Measurements from ENCODE around the gene LRRC15. TPM values are rescaled to one million over a fixed set of nuclear protein-coding genes. Genes with fewer than 3 reads are reported as not detected.

Gene LRRC15
- total and polyA plus RNA-seq, 2 experiments from 2014 or later: 16.4 to 21.2 TPM

GRCh38 chr3:194313560-194314387 is 55.8 kb downstream of the LRRC15 start:
- no peaks in the 10 kb centered on the region for H3K9me3 ChIP-seq (ENCODE audit: low read depth)
- peaks cover 46% of the 10 kb centered on the region for H3K27me3 ChIP-seq (replicated peaks; ENCODE audit: insufficient read depth)
- 20 to 24% methylated on average over 15 of the region's 15 CpGs for WGBS, 2 experiments (ENCODE audit: low coverage in 1 of 2, low lambda C conversion rate in 2 of 2, missing lambda C conversion rate in 2 of 2)
- no peaks in the 10 kb centered on the region for H3K9me2 ChIP-seq (ENCODE audit: insufficient read depth)
- H3K36me3 ChIP-seq (ENCODE audit: low read depth): no peaks in the 10 kb centered on the region
- H3K4me2 ChIP-seq (ENCODE audit: unreplicated experiment): no peak overlapping the region
- H2AFZ ChIP-seq: no peak overlapping the region
- no peak overlapping the region for H3K27ac ChIP-seq
- H3F3A ChIP-seq (ENCODE audit: insufficient read depth): peaks cover 10% of the 10 kb centered on the region; the same call in 1 of the 2 replicates
- in situ Hi-C loops (cut with MboI): loop anchor here (10.0 kb wide), 1 partner anchor 639 kb away; no protein-coding TSS in a partner anchor
- H3K9ac ChIP-seq: no peak overlapping the region
- H4K20me1 ChIP-seq (ENCODE audit: insufficient read depth): no peaks in the 10 kb centered on the region
- TF ChIP-seq EZH2 (IDR thresholded peaks at IDR 0.05; ENCODE audit: insufficient read depth, poor library complexity, severe bottlenecking) (no peak), EZH2phosphoT487 (IDR thresholded peaks at IDR 0.05; ENCODE audit: insufficient read depth, low read depth) (no peak)
- peak; percentile 37 for DNase-seq
- H3K79me2 ChIP-seq (ENCODE audit: insufficient read depth): no peaks in the 10 kb centered on the region
- no peaks in the 10 kb centered on the region; the same call in none of the 2 replicates for H3K4me1 ChIP-seq (ENCODE audit: insufficient read depth)
- no peak overlapping the region for H3K4me3 ChIP-seq

GRCh38 chr3:194312743-194313281 is 56.7 kb downstream of the LRRC15 start:
- H4K20me1 ChIP-seq (ENCODE audit: insufficient read depth): no peaks in the 10 kb centered on the region
- no peaks in the 10 kb centered on the region for H3K36me3 ChIP-seq (ENCODE audit: low read depth)
- no peaks in the 10 kb centered on the region for H3K79me2 ChIP-seq (ENCODE audit: insufficient read depth)
- no peaks in the 10 kb centered on the region for H3K9me2 ChIP-seq (ENCODE audit: insufficient read depth)
- H3K4me2 ChIP-seq (ENCODE audit: unreplicated experiment): peak overlapping the region; percentile 7
- in situ Hi-C loops (cut with MboI): loop anchor here (10.0 kb wide), 1 partner anchor 638 kb away; no protein-coding TSS in a partner anchor
- peaks cover 10% of the 10 kb centered on the region; the same call in 1 of the 2 replicates for H3F3A ChIP-seq (ENCODE audit: insufficient read depth)
- 1 to 3% methylated on average over 15 to 16 of the region's 16 CpGs for WGBS, 2 experiments (ENCODE audit: low coverage in 1 of 2, low lambda C conversion rate in 2 of 2, missing lambda C conversion rate in 2 of 2)
- H3K4me3 ChIP-seq: no peak overlapping the region
- H3K27ac ChIP-seq: no peak overlapping the region
- no peak overlapping the region for H2AFZ ChIP-seq
- peaks cover 46% of the 10 kb centered on the region for H3K27me3 ChIP-seq (replicated peaks; ENCODE audit: insufficient read depth)
- DNase-seq: peak; percentile 65
- H3K4me1 ChIP-seq (ENCODE audit: insufficient read depth): no peaks in the 10 kb centered on the region; the same call in none of the 2 replicates
- no peaks in the 10 kb centered on the region for H3K9me3 ChIP-seq (ENCODE audit: low read depth)
- H3K9ac ChIP-seq: no peak overlapping the region; the same call in 1 of the 2 replicates
- no peak for TF ChIP-seq EZH2phosphoT487 (IDR thresholded peaks at IDR 0.05; ENCODE audit: insufficient read depth, low read depth)
- no peak for TF ChIP-seq EZH2 (IDR thresholded peaks at IDR 0.05; ENCODE audit: insufficient read depth, poor library complexity, severe bottlenecking)

GRCh38 chr3:194312186-194312742 is 57.3 kb downstream of the LRRC15 start:
- H3K9ac ChIP-seq: no peak overlapping the region
- no peaks in the 10 kb centered on the region for H4K20me1 ChIP-seq (ENCODE audit: insufficient read depth)
- 21 to 26% methylated on average over 7 of the region's 7 CpGs for WGBS, 2 experiments (ENCODE audit: low coverage in 1 of 2, low lambda C conversion rate in 2 of 2, missing lambda C conversion rate in 2 of 2)
- H3K36me3 ChIP-seq (ENCODE audit: low read depth): no peaks in the 10 kb centered on the region
- H3K9me2 ChIP-seq (ENCODE audit: insufficient read depth): no peaks in the 10 kb centered on the region
- no peak for DNase-seq
- H3K27me3 ChIP-seq (replicated peaks; ENCODE audit: insufficient read depth): peaks cover 46% of the 10 kb centered on the region
- H3K4me1 ChIP-seq (ENCODE audit: insufficient read depth): no peaks in the 10 kb centered on the region; the same call in none of the 2 replicates
- no peaks in the 10 kb centered on the region for H3K9me3 ChIP-seq (ENCODE audit: low read depth)
- no peak for TF ChIP-seq EZH2phosphoT487 (IDR thresholded peaks at IDR 0.05; ENCODE audit: insufficient read depth, low read depth)
- peaks cover 10% of the 10 kb centered on the region; the same call in 1 of the 2 replicates for H3F3A ChIP-seq (ENCODE audit: insufficient read depth)
- H3K4me2 ChIP-seq (ENCODE audit: unreplicated experiment): peak overlapping the region; percentile 7
- H3K79me2 ChIP-seq (ENCODE audit: insufficient read depth): no peaks in the 10 kb centered on the region
- no peak overlapping the region for H3K4me3 ChIP-seq
- no peak overlapping the region for H3K27ac ChIP-seq
- in situ Hi-C loops (cut with MboI): loop anchor here (10.0 kb wide), 1 partner anchor 637 kb away; no protein-coding TSS in a partner anchor
- H2AFZ ChIP-seq: no peak overlapping the region

- WGBS, 2 experiments (ENCODE audit: low coverage in 1 of 2, low lambda C conversion rate in 2 of 2, missing lambda C conversion rate in 2 of 2): 93 to 98% methylated on average over 2 of the region's 2 CpGs
- no peaks in the 10 kb centered on the region for H3K9me3 ChIP-seq (ENCODE audit: low read depth)
- TF ChIP-seq EZH2 (IDR thresholded peaks at IDR 0.05; ENCODE audit: insufficient read depth, poor library complexity, severe bottlenecking) (no peak), EZH2phosphoT487 (IDR thresholded peaks at IDR 0.05; ENCODE audit: insufficient read depth, low read depth) (no peak)
- no peaks in the 10 kb centered on the region for H4K20me1 ChIP-seq (ENCODE audit: insufficient read depth)
- no peaks in the 10 kb centered on the region for H3K36me3 ChIP-seq (ENCODE audit: low read depth)
- H3K4me3 ChIP-seq: no peak overlapping the region
- peaks cover 40% of the 10 kb centered on the region for H3K27me3 ChIP-seq (replicated peaks; ENCODE audit: insufficient read depth)
- no peaks in the 10 kb centered on the region for H3K9me2 ChIP-seq (ENCODE audit: insufficient read depth)
- H3F3A ChIP-seq (ENCODE audit: insufficient read depth): peaks cover 10% of the 10 kb centered on the region; the same call in 1 of the 2 replicates
- H3K79me2 ChIP-seq (ENCODE audit: insufficient read depth): no peaks in the 10 kb centered on the region
- no peak overlapping the region for H2AFZ ChIP-seq
- in situ Hi-C loops (cut with MboI): loop anchor here (10.0 kb wide), 1 partner anchor 636 kb away; no protein-coding TSS in a partner anchor
- DNase-seq: no peak
- H3K4me1 ChIP-seq (ENCODE audit: insufficient read depth): no peaks in the 10 kb centered on the region; the same call in none of the 2 replicates
- no peak overlapping the region for H3K9ac ChIP-seq
- no peak overlapping the region for H3K4me2 ChIP-seq (ENCODE audit: unreplicated experiment)
- no peak overlapping the region for H3K27ac ChIP-seq
These were observed 58.5 kb downstream of the LRRC15 start for GRCh38 chr3:194311000-194311399.

Measured in GM23248 (cell line).